Lower lobe of right lung (tissue), 2 donors: Measurements from ENCODE around the gene KAT2B. TPM values are rescaled to one million over a fixed set of nuclear protein-coding genes. Genes with fewer than 3 reads are reported as not detected.
A peak's percentile ranks its signal among the peaks of the same experiment; 100 is the strongest.

Experiments used
- ATAC-seq, 2 donors: fragments of 200-7000 bp; cut with Tn5 transposase; one replicate each; pipeline ENCODE4 v1.9.1; 2020 to 2022; ENCODE audit warnings: mild to moderate bottlenecking in 2 of 2, moderate library complexity in 2 of 2
- DNase-seq: peaks from one replicate; pipeline ENCODE4 v3.0.0-alpha.2; 2020
- H3K27ac ChIP-seq: fragments of 200-600 bp; one replicate; pipeline ENCODE4 v1.8.0; 2022
- H3K27me3 ChIP-seq: fragments of 200-600 bp; one replicate; pipeline ENCODE4 v1.8.0; 2022; ENCODE audit warnings: low read depth
- H3K36me3 ChIP-seq: fragments of 200-600 bp; one replicate; pipeline ENCODE4 v1.8.0; 2022; ENCODE audit warnings: mild to moderate bottlenecking
- H3K4me1 ChIP-seq: fragments of 200-600 bp; one replicate; pipeline ENCODE4 v1.8.0; 2022
- H3K4me3 ChIP-seq: fragments of 200-600 bp; one replicate; pipeline ENCODE4 v1.8.0; 2022; ENCODE audit warnings: mild to moderate bottlenecking
- H3K9me3 ChIP-seq: fragments of 200-600 bp; one replicate; pipeline ENCODE4 v1.8.0; 2022
- CTCF ChIP-seq: fragments of 200-600 bp; IDR thresholded peaks from one replicate; pipeline ENCODE4 v1.8.0; 2022; ENCODE audit warnings: antibody characterized with exemption, mild to moderate bottlenecking
- intact Hi-C: fragments of 100-400 bp; cut with DNase I; formaldehyde crosslinking; loops from one replicate; pipeline ENCODE4 v1.11.0; 2022
- microRNA-seq: library from miRNA; unstranded; fragments of <30 nt; microRNA quantifications from one replicate; pipeline ENCODE4 v1.2.0, GENCODE V29; 2020; ENCODE audit warnings: borderline number of aligned reads
- total RNA-seq: library from RNA; stranded (reverse); fragmentation: NEBNext Ultra II Directional; extraction: Animal tissue kit (Norgen Biotek cat#: 25700); gene quantifications from one replicate; pipeline ENCODE4 v1.2.1, GENCODE V29; 2021
- donor health status: DM: no; HTN: yes; CAD: no; lungs with severe emphysema.

The KAT2B gene
- total RNA-seq, 1 donor from 2014 or later, result 41.4 TPM

- Histone ChIP-seq H3K4me1 (peaks cover 16% of the 10 kb centered on the region), H3K9me3 (no peaks in the 10 kb centered on the region), H3K27ac (peak overlapping the region; percentile 92), H3K4me3 (peak overlapping the region; percentile 75), H3K27me3 (no peaks in the 10 kb centered on the region), H3K36me3 (no peaks in the 10 kb centered on the region)
- ATAC-seq, result peak in 1 of 2 donors; percentile 7
- DNase-seq, result no peak
- intact Hi-C loops, result no loop called here
- no peak for TF ChIP-seq CTCF
Measured at GRCh38 chr3:20186600-20187004, 146.4 kb downstream of the KAT2B start.

- Histone ChIP-seq H3K36me3 (no peaks in the 10 kb centered on the region), H3K27ac (no peak overlapping the region), H3K9me3 (no peaks in the 10 kb centered on the region), H3K4me3 (no peak overlapping the region), H3K4me1 (peaks cover 8% of the 10 kb centered on the region), H3K27me3 (no peaks in the 10 kb centered on the region)
- TF ChIP-seq CTCF, result no peak
- DNase-seq (no peak), ATAC-seq (no peak)
- intact Hi-C loops, result no loop called here
Measured at GRCh38 chr3:20190991-20191390, 150.7 kb downstream of the KAT2B start.

GRCh38 chr3:20194793-20195460 is 154.7 kb downstream of the KAT2B start:
- Histone ChIP-seq H3K4me3 (no peak overlapping the region), H3K9me3 (no peaks in the 10 kb centered on the region), H3K27ac (no peak overlapping the region), H3K27me3 (no peaks in the 10 kb centered on the region), H3K36me3 (no peaks in the 10 kb centered on the region), H3K4me1 (no peaks in the 10 kb centered on the region)
- ATAC-seq (no peak), DNase-seq (no peak)
- intact Hi-C loops, result no loop called here
- no peak for TF ChIP-seq CTCF

GRCh38 chr3:20197775-20198174 is 157.5 kb downstream of the KAT2B start:
- intact Hi-C loops, result no loop called here
- ATAC-seq (no peak), DNase-seq (no peak)
- H3K4me1 ChIP-seq, result no peaks in the 10 kb centered on the region
- no peak overlapping the region for H3K4me3 ChIP-seq
- H3K27me3 ChIP-seq, result no peaks in the 10 kb centered on the region
- TF ChIP-seq CTCF, result no peak
- no peaks in the 10 kb centered on the region for H3K9me3 ChIP-seq
- no peaks in the 10 kb centered on the region for H3K36me3 ChIP-seq
- no peak overlapping the region for H3K27ac ChIP-seq

GRCh38 chr3:20201143-20201542 is 160.9 kb downstream of the KAT2B start:
- Histone ChIP-seq H3K27ac (no peak overlapping the region), H3K9me3 (peaks cover 4% of the 10 kb centered on the region), H3K27me3 (no peaks in the 10 kb centered on the region), H3K36me3 (no peaks in the 10 kb centered on the region), H3K4me3 (no peak overlapping the region), H3K4me1 (no peaks in the 10 kb centered on the region)
- DNase-seq (no peak), ATAC-seq (peak in 1 of 2 donors; percentile 49)
- intact Hi-C loops, result no loop called here
- no peak for TF ChIP-seq CTCF

Small RNA genes within 50 kb of the gene (microRNA-seq; reads per million reads assigned to microRNA genes)
- gene MIR3135A, result not detected

Other genes starting within 250 kb of the KAT2B start
- gene EFHB, start 106.2 kb upstream of the KAT2B start, total RNA-seq, result 5.6 TPM
- gene RAB5A, start 93.3 kb upstream of the KAT2B start, total RNA-seq, result 68.9 TPM
- gene PP2D1, start 28.2 kb upstream of the KAT2B start, total RNA-seq, result not detected
- 0.71 TPM for gene SGO1, start 145.8 kb downstream of the KAT2B start, total RNA-seq